T-helper 2 cell treated with Interferon-gamma antibody and Interleukin-4, amounts not matched to agents 100 ng/mL and 5 ng/mL, for 36 hours (primary cell): ENCODE measurements around the gene GRIK1. TPM values are rescaled to one million over a fixed set of nuclear protein-coding genes. Genes with fewer than 3 reads are reported as not detected.

Experiments
- intact Hi-C: fragments of 100-400 bp; cut with micrococcal nuclease; formaldehyde crosslinking; loops from one replicate; pipeline ENCODE4 v1.15.1; 2023
- total RNA-seq: library from RNA; stranded (reverse); gene quantifications from 2 replicates; pipeline ENCODE4 v1.2.3, GENCODE V29; 2022

Gene GRIK1
- total RNA-seq, 1 donor from 2014 or later: not detected

GRCh38 chr21:29645666-29646553 is 293.9 kb downstream of the GRIK1 start:
- intact Hi-C loops: no loop called here

- intact Hi-C loops: no loop called here
These were observed 296.5 kb downstream of the GRIK1 start for GRCh38 chr21:29643289-29643688.

GRCh38 chr21:29642551-29643245 is 297.1 kb downstream of the GRIK1 start:
- intact Hi-C loops: no loop called here

- intact Hi-C loops: no loop called here
These were observed 297.9 kb downstream of the GRIK1 start for GRCh38 chr21:29641635-29642550.

GRCh38 chr21:29641001-29641634 is 298.7 kb downstream of the GRIK1 start:
- intact Hi-C loops: no loop called here

- intact Hi-C loops: no loop called here
These were observed 299.7 kb downstream of the GRIK1 start for GRCh38 chr21:29640080-29640508.

GRCh38 chr21:29639366-29640079 is 300.3 kb downstream of the GRIK1 start:
- intact Hi-C loops: no loop called here

- intact Hi-C loops: no loop called here
These were observed 301.0 kb downstream of the GRIK1 start for GRCh38 chr21:29638761-29639327.

- intact Hi-C loops: no loop called here
These were observed 301.7 kb downstream of the GRIK1 start for GRCh38 chr21:29638138-29638537.

- intact Hi-C loops: no loop called here
These were observed 302.2 kb downstream of the GRIK1 start for GRCh38 chr21:29637553-29637952.

GRCh38 chr21:29637134-29637533 is 302.7 kb downstream of the GRIK1 start:
- intact Hi-C loops: no loop called here

- intact Hi-C loops: no loop called here
These were observed 305.4 kb downstream of the GRIK1 start for GRCh38 chr21:29634418-29634817.

- intact Hi-C loops: no loop called here
These were observed 306.0 kb downstream of the GRIK1 start for GRCh38 chr21:29633756-29634155.

GRCh38 chr21:29630441-29630840 is 309.4 kb downstream of the GRIK1 start:
- intact Hi-C loops: no loop called here

GRCh38 chr21:29627905-29628304 is 311.9 kb downstream of the GRIK1 start:
- intact Hi-C loops: no loop called here

- intact Hi-C loops: no loop called here
These were observed 312.9 kb downstream of the GRIK1 start for GRCh38 chr21:29626801-29627470.

GRCh38 chr21:29625990-29626389 is 313.8 kb downstream of the GRIK1 start:
- intact Hi-C loops: no loop called here

- intact Hi-C loops: no loop called here
These were observed 315.0 kb downstream of the GRIK1 start for GRCh38 chr21:29624776-29625175.

GRCh38 chr21:29621525-29621924 is 318.3 kb downstream of the GRIK1 start:
- intact Hi-C loops: no loop called here
